ENCODE results near the gene ACTN1.

GRCh38 chr14:68860771-68861170, 118.3 kb downstream of the ACTN1 start:
- TF ChIP-seq POLR2A (IDR thresholded peaks at IDR 0.05; ENCODE audit: low read depth, low read length), result no peak
- no peak for TF ChIP-seq POLR2AphosphoS5 (IDR thresholded peaks at IDR 0.05; ENCODE audit: low read depth, low read length)
- no peak for TF ChIP-seq TAF1 (IDR thresholded peaks at IDR 0.05; ENCODE audit: low read depth, low read length)
- TF ChIP-seq SPI1 (IDR thresholded peaks at IDR 0.05; ENCODE audit: low read depth, low read length), result no peak
